Activated gamma-delta T cell treated with anti-CD3 and anti-CD28 coated beads, Interleukin-2, amount 50 U/mL, for 16 hours (primary cell): Measurements from ENCODE around the gene H2BW1.
"Not testable (repeated sequence)": the region's sequence is repeated elsewhere in the genome, so short reads cannot be mapped to it uniquely, and the experiment has no call there.

Source experiments
- DNase-seq: peaks from one replicate; pipeline ENCODE4 v3.0.0-alpha.2; 2020; ENCODE audit warnings: low read depth

H2BW1 gene, protein sequence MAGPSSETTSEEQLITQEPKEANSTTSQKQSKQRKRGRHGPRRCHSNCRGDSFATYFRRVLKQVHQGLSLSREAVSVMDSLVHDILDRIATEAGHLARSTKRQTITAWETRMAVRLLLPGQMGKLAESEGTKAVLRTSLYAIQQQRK

DNA sequence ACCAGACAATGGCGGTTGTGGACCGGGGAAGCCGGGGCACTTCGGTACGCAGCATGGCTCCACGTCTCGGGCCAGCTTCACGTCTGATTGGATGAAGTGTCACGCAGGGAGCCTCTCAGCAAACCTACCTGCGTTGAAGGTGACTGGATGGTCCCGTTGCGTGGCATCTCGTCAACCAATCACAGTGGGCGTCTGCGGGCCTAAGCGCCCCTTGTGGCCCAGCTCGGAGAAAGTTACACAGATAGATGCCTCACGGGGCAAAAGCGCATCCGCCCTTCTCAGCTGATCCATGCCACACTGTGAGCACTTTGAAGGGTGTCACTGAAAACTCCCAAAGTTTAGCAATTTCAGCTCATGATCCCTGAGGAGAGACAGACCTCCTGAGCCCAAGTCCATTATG, at the start of gene H2BW1:
H2BW1 (minus strand) TSS at position 103 of the 400 bp plus-strand sequence. CDS start 132 bp downstream, outside the sequence.
- no peak for DNase-seq

DNA sequence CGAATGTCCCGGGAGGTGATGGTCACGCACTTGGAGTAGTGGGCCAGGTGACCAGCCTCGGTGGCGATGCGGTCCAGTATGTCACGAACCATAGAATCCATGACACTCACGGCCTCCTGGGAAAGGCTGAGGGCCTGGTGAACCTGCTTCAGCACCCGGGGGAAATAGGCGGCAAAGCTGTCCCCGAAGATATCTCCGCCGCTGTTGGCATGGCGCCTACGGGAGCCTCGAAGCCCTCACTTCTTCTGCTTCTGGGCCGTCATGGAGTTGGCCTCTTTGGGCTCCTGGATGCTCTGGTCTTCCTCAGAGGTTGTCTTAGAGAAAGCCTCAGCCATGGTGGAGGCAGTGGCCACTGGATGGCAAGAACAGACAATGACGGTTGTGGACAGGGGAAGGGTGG, 49.1 kb upstream of the H2BW1 start:
- not testable (repeated sequence) for DNase-seq

DNA sequence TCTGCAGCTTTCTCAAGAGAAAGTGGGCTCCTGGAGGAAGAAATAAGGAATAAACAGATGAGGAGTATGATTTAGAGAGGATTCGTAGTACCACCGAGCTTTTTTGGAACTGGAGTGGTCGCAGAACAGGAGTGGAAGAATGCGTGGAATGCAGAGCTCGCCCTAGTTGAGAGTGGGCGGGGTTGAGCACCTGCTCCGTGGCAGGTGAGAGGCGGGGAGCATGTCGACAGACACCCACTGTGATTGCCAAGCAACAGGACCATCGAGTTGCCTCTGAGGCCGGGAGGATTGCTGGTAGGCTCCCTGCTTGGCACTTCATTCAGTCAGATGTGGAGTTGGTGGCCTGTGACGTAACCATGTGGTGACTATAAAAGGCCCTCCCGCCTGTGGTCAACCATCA, 41.4 kb upstream of the H2BW1 start:
- not testable (repeated sequence) for DNase-seq

DNA sequence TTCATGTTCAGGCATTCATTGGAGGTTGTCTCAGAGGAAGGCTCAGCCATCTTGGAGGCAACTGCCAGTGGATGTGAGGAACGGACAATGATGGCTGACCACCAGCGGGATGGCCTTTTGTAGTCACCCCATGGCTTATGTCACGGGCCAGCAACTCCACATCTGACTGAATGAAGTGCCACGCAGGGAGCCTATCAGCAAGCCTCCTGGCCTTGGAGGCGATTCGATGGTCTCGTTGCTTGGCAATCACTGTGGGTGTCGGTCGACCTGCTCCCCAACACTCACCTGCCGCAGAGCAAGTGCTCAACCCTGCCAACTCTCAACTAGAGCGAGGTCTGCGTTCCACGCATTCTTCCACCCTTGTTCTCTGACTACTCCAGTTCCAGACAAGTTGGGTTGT, 33.7 kb upstream of the H2BW1 start:
- DNase-seq = no peak

DNA sequence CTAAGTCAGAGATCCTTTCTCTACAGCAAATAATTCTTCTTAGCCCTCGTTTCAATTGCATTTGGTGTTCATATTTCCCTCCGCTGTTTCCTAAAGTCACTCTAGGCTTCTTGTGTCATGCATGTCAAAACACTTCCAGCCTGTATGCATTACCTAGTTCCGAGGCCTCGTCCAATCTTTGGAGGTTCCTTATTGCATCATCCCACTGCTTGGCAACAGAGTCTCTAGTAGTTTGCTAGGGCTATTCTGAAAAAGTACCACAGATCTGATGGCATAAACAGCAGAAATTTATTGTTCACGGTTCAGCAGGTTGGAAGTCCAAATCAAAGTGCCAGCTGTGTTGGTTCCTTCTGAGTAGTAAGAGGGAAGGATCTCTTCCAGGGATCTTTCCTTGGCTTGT, 32.1 kb upstream of the H2BW1 start:
- no peak for DNase-seq

DNA sequence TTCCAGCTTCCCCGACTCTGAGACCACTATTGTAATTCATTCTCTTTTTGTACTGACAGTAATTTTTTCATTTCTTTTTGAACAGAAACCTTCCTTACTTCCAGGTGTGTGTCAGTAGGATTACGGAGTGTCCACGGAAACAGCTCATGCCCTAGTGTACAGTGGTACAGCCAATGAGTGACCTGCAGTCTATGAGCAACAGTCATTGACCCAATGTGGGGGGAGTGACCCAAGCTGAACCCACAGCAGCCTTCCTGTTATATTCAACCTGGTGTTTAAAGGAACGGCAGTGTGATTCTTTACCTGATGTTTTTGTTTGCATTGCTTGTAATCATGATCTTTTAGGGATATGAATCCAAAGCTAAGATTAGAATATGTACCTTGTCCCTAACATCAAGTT, 27.5 kb upstream of the H2BW1 start:
- no peak for DNase-seq

DNA sequence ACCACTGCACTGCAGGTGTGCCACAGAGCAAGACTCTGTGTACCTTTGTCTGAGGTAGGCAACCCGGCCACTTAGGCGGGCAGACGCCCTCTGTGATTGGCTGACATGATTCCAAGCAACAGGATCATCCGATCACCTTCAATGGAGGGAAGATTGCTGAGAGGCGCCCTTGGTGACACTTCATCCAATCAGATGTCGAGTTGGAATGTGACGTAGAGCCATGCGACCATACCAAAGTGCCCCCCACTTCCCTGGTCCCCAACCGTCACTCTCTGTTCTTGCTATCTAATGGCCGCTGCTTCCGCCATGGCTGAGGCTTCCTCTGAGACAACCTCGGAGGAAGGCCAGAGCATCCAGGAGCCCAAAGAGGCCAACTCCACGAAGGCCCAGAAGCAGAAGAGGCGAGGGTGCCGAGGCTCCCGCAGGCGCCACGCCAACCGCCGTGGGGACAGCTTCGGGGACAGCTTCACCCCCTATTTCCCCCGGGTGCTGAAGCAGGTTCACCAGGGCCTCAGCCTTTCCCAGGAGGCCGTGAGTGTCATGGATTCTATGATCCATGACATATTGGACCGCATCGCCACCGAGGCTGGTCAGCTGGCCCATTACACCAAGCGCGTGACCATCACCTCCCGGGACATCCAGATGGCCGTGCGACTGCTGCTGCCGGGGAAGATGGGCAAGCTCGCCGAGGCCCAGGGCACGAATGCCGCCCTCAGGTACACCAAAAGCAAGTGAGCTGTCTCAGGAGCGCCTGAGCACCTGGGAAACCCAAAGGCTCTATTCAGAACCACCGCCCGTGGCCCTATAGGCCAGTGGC, 26.4 kb upstream of the H2BW1 start, which contains the start of gene H2BW2:
H2BW2 (plus strand) TSS at position 268 of the 817 bp plus-strand sequence; CDS start at position 307, 39 bp downstream.
- no peak for DNase-seq

DNA sequence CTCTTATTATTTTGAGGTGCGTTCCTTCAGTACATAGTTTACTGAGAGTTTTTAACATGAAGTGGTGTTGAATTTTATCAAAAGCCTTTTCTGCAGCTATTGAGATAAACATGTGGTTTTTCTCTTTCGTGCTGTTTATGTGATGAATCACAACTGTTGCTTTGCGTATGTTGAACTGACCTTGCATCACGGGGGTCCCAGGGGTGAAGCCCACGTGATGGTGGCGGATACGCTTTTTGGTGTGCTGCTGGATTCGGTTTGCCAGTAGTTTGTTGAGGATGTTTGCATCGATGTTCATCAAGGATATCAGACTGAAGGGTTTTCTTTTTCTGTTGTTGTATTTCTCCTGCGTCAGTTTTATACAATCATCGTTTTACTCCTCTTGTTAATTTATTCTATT, 4.6 kb upstream of the H2BW1 start:
- no peak for DNase-seq

DNA sequence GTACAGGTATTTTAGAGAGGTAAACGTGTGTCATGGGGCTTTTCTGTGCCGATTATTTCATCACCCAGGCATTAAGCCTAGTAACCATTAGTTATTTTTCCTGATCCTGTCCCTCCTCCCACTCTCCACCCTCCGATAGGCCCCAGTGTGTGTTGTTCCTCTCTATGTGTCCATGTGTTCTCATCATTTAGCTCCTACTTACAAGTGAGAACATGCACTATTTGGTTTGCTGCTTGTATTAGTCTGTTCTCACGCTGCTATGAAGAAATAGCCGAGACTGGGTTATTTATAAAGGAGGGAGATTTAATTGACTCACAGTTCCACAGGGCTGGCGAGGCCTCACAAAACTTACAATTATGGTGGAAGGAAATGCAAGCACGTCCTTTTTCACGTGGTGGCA, 2.1 kb upstream of the H2BW1 start:
- DNase-seq = not testable (repeated sequence)

DNA sequence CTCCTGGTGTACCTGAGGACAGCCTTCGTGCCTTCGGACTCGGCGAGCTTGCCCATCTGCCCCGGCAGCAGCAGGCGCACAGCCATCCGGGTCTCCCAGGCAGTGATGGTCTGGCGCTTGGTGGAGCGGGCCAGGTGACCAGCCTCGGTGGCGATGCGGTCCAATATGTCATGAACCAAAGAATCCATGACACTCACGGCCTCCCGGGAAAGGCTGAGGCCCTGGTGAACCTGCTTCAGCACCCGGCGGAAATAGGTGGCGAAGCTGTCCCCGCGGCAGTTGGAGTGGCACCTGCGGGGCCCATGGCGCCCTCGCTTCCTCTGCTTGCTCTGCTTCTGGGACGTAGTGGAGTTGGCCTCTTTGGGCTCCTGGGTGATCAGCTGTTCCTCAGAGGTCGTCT, 350 bp downstream of the H2BW1 start:
- no peak for DNase-seq

DNA sequence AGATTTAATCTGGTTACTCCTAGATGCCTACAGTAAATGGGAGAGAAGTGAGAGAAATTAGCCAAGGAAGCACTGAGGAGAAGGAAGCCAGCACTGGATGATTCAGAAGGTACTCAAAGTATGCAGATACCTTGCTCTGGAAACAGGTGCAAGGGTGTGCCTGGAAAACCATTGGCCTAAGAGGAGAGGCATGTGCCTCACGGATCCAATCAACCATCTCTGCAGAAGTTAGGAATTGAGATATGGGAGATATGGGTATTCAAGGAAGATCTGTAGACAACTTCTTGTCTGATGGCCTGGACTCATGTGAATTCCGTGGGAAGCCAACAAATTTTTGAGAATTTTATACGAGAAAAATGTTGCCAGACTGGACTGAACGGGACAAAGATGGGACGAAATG, 4.7 kb downstream of the H2BW1 start:
- DNase-seq = no peak

DNA sequence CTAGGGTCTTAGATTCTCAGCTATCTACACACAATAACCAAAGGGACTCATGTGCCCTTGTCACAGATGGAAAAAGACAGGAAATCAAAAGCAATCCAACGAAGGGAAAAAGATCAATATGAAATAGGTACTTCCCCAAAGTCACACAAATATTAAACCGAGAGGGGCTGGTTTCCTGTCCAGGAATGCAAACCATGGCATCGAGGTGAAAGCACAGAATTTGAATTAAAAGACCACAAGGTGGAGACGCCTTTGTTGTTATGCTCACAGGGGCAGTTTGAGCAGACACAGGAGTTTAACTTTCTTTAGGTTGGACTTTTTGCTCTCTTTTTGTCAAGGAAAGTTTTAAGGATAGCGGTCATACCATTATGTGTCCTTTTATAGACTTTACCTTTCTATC, 14.3 kb downstream of the H2BW1 start:
- DNase-seq = no peak

DNA sequence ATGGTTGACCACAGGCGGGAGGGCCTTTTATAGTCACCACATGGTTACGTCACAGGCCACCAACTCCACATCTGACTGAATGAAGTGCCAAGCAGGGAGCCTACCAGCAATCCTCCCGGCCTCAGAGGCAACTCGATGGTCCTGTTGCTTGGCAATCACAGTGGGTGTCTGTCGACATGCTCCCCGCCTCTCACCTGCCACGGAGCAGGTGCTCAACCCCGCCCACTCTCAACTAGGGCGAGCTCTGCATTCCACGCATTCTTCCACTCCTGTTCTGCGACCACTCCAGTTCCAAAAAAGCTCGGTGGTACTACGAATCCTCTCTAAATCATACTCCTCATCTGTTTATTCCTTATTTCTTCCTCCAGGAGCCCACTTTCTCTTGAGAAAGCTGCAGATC, 30.0 kb downstream of the H2BW1 start:
- not testable (repeated sequence) for DNase-seq

DNA sequence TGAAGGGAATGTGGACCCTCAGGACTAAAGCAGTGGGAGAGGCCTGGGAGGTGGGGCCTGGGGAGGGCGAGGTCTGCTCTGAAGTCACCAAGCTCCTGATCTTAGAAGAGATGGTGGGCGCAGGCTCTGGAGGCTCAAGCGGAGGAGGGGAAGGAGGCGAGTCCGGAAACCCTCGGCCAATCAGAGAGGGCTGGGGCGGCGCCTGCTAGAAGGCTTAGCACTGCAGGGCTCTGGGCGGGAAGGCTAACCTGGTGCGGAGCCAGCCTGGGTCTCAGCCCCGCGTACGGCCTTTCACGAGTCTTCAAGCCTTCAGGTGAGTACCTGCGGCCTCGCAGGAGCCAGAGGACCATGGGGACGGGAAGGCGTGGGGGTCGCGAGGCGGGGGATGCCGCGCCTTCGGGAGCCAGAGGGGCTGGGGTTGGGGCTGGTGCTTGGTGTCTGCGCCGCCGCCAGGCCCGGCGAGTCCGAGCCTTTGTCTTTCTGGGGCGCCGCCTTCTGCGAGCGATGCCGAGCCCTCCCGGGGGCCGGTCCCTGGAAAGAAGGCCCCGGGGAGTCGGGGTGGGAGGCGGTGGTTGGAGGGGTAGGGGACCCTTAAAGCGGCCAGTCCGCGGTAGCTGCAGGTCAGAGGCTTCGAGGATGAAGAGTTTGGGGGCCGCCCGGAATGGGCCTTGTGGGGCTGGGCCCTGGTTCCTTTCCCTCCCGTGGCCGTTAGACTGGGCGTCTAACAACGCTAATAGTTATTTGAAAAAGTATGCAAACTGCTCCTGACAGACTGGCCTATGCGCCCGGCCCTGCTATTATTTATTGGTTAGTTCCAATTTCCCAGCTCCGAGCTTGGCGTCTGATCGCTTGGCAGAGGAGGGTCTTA, 50.9 kb downstream of the H2BW1 start, which contains the start of gene TMSB15B:
TMSB15B (plus strand) TSS at position 217 of the 868 bp plus-strand sequence.
- DNase-seq = not testable (repeated sequence)
